Fibroblast of lung (primary cell): Measurements from ENCODE around the gene CASD1.

ENCODE experiments used
- CTCF ChIP-seq, 2 donors: IDR thresholded peaks in 1 of 2; conservative IDR thresholded peaks in 1 of 2; 1 replicate in 1 of 2; 2 replicates in 1 of 2; pipeline ENCODE4 v1.5.1; 2011 to 2012; ENCODE audit warnings: low read length in 2 of 2, control low read depth in 1 of 2, inconsistent platforms in 1 of 2, low read depth in 1 of 2, mild to moderate bottlenecking in 1 of 2
- EZH2 ChIP-seq: IDR thresholded peaks from 2 replicates; pipeline ENCODE4 v1.5.1; 2012; ENCODE audit warnings: low read length, control low read depth, mild to moderate bottlenecking; ENCODE audit errors: missing control alignments

GRCh38 chr7:94525923-94526322 is 16.3 kb downstream of the CASD1 start:
- TF ChIP-seq CTCF (conservative IDR thresholded peaks at IDR 0.05 in 1 of 2, IDR thresholded peaks at IDR 0.05 in 1 of 2; ENCODE audit: low read depth in 1 of 2, low read length in 2 of 2) (no peak), EZH2 (no peak)
